B cell (primary cell): ENCODE data around the gene ULK4.

Experiments
- EZH2 ChIP-seq: IDR thresholded peaks from 2 replicates; pipeline ENCODE4 v1.6.1; 2012; ENCODE audit warnings: borderline replicate concordance, low read depth, mild to moderate bottlenecking, moderate library complexity, low read length; ENCODE audit not compliant: insufficient read depth, poor library complexity, severe bottlenecking
- TF ChIP-seq, protein P1 (sequence below): fragments of 200-600 bp; IDR thresholded peaks from one replicate; pipeline ENCODE4 v1.8.0; 2022; ENCODE audit warnings: antibody characterized with exemption, mild to moderate bottlenecking

DNA sequence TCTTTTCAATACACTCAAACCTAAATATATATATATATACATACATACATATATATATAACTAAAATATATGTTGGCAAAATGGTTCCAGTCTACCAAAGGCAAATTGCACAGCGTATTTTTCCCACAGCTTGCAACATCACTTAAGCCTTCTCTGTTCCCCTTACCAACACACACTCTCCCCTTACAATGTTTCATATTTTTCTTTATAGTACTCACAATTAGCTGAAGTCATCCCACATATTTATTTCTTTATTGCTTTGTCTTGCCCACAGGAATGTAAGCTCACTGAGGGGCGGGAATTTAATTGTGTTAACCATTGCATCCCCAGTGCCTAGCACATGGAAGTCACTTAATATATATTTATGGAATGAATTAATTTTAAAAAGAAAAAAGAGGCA, 288.3 kb downstream of the ULK4 start:
- TF ChIP-seq, protein P1, sequence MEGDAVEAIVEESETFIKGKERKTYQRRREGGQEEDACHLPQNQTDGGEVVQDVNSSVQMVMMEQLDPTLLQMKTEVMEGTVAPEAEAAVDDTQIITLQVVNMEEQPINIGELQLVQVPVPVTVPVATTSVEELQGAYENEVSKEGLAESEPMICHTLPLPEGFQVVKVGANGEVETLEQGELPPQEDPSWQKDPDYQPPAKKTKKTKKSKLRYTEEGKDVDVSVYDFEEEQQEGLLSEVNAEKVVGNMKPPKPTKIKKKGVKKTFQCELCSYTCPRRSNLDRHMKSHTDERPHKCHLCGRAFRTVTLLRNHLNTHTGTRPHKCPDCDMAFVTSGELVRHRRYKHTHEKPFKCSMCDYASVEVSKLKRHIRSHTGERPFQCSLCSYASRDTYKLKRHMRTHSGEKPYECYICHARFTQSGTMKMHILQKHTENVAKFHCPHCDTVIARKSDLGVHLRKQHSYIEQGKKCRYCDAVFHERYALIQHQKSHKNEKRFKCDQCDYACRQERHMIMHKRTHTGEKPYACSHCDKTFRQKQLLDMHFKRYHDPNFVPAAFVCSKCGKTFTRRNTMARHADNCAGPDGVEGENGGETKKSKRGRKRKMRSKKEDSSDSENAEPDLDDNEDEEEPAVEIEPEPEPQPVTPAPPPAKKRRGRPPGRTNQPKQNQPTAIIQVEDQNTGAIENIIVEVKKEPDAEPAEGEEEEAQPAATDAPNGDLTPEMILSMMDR, result no peak
- no peak for TF ChIP-seq EZH2
